Measurements from ENCODE around the gene CBX1.
"Not testable (repeated sequence)": the region's sequence is repeated elsewhere in the genome, so short reads cannot be mapped to it uniquely, and the experiment has no call there.

The CBX1 gene

DNA sequence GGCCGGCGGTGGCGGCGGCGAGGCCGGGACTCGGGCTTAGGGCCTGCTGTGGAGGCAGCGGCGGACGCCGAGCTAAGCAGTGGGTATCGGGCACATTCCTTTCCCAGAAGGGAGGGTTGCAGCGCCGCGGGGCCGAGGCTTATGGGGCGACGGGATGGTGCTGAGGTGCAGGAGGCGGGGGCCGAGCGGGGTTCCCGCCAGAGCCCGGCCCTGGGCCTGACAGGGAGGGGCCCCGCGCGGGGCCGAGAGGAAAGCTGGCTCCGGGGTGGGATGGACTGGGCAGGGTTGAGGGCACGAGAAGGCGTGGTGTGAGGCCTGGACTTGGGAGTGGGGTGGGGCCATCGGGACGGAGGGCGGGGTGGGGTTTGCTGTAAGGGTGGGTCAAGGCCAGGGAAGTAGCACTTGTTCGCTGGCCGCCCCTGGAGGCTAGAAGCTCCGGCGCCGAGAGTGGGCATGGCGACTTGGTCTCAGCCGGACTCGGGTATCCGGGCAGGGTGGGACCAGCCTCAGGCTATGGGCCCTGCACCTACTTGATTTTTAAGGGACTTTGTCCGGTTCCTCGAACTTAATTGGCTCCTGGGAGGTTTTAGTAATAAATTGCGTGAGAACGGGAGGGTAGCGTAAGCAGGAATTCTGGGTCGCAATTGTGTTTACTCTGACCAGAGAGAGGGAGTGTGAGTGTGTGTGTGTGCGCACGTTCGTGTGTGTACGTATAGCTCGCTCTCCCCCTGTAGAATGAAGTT is 52.7 kb downstream of the CBX1 start:
- no peak for DNase-seq

DNA sequence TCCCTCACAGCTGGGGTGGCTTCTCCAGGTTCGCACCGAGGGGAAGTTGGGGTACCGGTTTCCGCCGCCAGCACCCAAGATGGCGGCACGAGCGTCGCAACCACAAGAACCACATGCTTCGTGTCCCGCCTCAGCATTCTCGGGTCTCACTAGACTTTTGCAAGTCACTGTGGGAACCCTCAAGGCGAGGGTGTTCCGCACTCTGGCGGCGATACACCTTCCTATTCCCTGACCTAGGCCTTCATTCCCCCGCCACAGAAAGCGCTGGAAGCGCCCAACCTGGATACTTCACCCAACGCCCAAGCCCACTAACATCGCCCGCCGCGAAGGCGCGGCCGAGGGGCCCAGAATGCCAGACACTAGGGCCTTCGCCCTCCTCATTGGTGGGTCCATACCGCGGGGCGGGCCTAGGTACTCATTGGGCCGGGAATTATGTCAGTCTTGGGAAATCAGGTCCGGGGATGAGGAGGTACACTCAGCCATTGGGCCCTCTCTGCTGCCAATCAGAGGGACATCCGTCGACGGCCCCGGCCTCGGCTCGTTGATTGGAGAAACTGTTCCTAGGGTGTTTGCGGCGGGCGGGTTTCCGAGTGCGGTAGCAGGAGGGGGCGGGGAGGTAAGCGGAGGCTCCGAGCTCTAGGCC is 53.4 kb downstream of the CBX1 start, which contains the start of gene NFE2L1:
Gene NFE2L1, plus strand, starts transcription at position 619 of the 643 bp plus-strand sequence. CDS start 2,760 bp downstream, outside the sequence.
- DNase-seq = peak; percentile 96

DNA sequence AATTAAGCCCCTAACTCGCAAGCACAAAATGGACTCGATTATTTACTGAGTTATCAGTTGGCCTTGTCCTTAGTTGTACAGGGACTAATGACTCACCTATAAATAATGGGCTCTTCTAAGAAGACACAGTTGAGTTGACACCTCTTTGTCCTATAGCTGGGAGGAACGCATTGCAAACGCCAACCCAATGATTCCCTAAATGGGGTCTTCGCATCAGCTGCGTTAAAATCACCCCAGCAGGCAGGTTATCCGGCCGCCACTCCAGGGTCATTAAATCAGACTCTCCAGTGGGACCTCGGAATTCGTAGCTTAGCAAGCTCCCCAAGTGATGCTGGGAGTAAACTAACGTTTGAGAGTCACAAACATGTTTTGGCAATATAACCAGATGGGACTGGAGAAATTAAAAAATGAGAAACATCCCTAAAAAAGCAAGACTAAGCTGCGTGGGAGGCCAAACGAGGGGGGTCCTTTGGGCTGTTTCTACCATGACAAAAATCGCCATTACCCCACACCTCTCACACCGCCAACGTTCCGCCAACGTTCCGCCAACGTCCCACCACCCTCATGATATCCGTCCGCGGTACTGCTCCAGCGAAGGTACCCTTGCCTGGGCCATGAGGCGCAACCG is 54.1 kb downstream of the CBX1 start:
- DNase-seq = no peak

DNA sequence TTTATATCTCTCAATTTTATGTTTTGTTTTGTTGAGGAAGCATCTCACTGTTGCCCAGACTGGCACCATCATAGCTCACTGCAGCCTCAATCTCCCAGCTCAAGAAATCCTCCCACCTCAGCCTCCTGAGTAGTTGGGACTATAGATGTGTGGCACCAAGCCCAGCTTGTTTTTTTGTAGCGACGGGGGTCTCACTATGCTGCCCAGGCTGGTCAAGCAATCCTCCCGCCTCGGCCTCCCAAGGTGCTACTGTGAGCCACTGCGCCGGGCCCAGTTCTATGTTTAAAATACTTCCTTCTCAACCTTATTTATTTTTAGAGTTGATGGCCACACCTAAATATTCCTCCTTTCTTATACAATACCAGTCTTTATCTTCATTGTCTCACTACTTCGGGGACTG is 55.0 kb downstream of the CBX1 start:
- no peak for DNase-seq

DNA sequence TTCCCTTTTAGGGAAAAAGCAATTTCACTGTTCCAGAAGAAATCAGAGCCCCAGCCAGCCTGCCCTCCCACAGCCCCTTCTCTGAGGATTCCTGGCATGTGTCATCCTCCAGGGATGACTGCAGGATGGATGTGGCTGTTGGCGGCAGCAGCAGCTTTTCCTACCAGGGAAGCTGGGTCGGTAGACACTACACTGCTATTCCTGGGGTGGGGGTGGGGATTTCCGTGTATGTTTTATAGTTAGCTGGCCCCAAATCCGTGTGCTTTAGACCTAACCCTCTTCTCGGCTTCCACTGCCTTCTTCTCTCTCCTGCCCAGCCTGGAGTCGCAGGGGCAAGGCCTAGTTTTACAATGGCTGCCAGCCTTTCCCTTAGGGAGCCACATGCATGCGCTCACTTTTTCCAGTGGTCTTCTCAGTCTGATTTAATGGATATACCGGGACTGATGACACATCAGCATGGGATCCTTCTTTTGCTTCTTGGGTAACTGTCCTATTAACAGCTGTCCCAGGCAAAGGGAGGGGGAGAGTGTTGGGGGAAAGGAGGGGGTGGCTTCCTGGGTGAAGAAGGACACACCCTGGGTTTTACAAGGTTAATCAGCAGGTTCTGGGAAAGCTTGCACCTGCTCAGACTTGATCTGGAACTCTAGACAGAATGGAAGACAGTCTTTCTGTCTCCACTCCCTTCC is 55.8 kb downstream of the CBX1 start:
- DNase-seq = no peak

DNA sequence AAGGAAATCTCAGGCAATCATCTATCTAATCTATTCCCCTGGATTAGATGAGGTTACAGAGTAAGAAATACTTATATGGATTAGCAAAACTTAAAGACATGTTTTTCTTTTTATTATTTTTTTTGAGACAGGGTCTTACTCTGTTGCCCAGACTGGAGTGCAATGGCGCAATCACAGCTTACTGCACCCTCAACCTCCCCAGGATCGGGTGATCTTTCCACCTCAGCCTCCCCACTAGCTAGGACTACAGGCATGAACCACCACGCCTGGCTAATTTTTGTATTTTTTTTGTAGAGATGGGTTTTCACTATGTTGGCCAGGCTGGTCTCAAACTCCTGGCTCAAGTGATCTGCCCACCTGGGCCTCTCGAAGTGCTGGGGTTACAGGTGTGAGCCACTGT is 56.4 kb downstream of the CBX1 start:
- no peak for DNase-seq

DNA sequence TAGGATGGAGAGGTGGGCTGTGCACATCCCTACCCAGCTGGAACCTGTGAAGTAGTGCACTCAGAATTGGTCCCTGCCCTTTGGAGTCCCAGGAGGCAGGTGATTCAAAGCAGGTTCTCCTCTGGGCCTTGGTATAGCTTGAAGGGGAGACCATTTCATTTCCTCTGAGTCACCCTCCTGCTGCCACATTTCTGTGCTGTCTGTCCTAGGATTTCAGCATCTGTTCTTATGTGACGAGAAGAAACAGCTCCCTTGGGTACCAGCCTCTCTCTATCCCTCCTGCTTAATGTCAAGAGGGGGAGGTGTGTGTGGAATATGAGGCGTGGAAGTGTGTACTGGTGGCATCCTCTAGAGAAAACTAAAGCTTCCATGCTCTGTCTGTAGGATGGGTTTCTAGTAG is 58.1 kb downstream of the CBX1 start:
- DNase-seq = no peak

DNA sequence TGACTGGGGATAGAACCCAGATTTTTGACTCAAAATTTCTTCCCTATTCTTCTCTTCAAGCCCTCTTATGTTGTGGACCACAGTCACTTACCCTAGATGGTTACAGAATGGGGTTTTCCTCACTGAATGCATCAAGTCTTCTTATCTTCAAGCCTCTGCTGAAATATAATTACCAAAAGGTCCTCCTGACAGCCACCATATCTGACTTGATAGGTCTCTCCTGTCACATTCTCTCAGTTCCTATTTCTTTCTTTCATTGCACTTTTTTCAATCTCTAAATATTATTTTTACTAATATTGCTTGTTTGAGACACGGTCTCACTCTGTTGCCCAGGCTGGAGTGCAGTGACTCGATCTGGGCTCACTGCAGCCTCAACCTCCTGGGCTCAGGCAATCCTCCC is 62.6 kb downstream of the CBX1 start:
- DNase-seq = no peak

DNA sequence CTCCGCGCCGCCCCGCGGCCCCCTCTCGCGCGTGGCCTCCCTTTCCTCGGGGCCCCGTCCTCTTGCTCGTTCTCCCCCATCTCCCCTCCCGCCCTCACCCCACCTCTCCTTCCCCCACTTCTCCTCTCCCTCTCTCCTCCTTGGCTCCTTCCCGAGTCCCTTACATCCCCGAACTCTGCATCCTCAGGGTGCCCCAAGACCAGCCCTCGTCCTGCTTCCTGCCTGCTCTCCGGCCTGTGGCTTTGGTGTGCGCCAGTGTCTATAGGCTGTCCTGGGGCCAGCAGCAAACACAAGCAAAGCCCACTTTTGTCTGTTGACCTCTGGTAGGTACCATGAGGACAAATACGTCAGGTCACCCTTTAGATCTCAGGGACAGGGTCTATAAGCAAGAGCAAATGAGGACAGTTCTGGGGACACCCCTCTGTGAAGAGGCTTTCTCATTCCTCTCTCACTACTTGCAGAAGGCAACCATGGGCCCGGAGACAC is 63.4 kb downstream of the CBX1 start:
- DNase-seq = no peak

DNA sequence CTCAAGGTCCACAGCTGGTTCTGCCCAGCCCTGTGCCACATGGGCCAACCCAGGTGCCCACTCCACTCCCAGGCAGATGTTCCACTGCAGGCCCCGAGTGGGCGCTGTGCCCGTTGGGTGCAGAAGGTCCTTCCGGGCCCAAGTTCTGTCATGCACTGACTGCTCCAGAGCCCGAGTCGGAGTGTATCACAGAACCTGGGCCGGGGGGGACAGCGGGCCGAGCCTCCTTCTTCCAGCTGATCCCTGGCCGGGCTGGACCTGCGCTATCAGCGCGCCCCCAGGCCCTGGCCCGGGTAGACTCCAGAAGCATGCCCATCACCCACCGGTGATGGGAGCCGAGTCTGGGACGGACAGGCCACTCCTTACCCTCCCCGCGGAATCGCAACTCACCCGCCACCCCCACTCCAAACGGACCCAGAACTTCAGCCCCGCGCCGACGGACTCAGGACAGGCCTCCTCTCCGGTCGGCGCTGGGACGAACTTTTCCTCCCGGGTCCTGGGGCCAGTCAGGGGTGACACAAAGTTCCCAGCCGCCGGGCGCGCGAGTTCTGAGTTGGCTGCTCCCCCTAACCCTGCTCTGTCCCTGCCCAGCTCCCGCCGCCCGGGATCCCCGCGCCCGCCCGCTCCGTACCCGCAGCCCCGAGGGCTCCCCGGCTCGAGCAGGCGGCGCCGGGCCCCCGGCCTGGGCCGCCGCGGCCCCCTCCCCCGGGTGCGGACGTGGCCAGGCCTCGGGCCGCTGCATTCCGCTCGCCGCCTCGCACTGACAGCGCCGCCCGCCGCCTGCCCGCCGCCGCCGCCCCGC is 64.0 kb downstream of the CBX1 start, which contains the start of gene COPZ2:
Gene COPZ2, minus strand, starts transcription at position 762 of the 802 bp plus-strand sequence. Its CDS starts 20 bp downstream, at position 742.
- peak; percentile 64 for DNase-seq

DNA sequence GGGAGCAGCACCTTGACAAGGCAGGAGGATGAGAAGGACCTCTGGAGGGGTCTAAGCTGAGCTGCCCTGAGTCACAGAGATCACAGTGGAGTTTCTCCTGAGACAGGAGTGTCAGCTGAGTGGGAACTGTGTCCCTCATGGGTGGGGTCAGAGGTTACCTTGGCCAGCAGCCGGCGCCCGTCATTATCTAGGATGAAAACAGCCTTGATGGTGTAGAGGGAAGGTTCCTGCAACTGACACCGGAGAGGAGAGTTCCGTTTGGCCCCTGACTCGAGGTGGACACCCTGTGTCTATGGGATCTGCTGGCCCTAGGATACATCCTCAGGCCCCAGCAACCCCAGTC is 64.6 kb downstream of the CBX1 start:
- DNase-seq = no peak

DNA sequence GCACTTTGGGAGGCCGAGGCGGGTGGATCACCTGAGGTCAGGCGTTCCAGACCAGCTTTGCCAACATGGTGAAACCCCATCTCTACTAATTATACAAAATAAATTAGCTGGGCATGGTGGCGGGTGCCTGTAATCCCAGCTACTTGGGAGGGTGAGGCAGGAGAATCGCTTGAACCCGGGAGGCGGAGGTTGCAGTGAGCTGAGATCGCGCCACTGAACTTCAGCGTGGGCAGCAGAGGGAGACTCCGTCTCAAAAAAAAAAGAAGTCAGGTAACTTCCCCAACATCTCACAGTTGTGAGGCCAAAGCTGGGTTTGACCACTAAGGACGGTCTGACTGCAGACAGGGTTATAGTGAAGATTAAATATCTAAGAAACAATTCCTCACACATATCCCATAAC is 66.5 kb downstream of the CBX1 start:
- DNase-seq = not testable (repeated sequence)

DNA sequence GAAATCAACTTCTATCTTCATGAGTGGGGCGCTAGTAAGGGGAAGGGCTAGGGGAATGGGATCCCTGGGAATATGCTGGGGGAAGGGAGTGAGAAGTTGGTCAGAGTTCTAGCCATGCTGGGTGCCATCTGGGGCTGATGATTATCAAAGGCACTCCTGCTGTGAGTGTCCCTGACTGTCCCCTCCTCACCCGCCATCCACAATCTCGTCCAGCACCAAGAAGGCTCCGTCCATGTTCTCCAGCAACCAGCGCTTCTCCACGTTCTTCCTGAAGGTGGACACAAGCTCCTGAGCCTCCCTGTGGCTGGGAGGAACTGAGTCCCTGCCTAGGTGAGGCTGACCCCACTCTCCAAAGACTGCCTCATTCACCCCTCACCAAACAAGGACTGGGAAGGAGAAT is 69.3 kb downstream of the CBX1 start:
- no peak for DNase-seq

DNA sequence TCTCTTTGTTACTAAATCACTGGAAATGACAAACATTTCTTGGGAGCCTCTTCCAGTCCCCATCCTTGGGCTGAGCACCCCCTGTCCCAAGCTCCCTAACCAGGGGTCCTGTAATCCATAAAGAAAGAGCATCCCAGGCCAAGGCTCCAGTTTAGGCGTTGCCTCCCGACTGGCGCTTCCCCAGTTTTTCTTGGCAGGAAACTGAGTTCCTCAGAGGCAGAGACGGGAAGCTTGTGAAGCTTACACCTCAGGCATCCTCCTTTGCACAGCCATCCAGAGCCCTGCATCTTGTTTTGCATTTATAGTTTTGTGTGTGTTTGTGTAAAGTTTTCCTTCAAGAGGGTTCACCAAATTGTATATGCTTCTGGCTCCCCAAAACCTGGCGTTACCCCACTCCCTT is 70.7 kb downstream of the CBX1 start:
- DNase-seq = no peak

DNA sequence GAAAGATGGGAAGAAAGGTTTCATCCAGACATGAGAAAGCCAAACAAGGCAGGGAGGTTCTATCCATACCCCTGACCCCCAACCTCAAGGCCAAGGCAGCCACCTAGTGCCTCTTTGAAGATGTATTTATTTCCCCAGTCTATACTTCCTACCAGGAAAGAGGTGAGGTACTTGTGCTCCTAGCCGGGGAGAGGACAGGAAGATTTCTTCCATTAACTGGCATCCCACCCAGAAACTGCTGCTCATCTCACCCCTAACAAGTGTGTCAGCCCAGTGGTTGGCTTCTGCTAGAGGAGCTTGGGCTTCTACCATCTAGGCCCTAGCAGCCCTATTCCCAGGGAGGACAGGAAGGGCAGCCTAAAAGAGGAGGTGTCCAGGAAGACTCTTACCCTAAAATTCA is 72.5 kb downstream of the CBX1 start:
- DNase-seq = no peak

DNA sequence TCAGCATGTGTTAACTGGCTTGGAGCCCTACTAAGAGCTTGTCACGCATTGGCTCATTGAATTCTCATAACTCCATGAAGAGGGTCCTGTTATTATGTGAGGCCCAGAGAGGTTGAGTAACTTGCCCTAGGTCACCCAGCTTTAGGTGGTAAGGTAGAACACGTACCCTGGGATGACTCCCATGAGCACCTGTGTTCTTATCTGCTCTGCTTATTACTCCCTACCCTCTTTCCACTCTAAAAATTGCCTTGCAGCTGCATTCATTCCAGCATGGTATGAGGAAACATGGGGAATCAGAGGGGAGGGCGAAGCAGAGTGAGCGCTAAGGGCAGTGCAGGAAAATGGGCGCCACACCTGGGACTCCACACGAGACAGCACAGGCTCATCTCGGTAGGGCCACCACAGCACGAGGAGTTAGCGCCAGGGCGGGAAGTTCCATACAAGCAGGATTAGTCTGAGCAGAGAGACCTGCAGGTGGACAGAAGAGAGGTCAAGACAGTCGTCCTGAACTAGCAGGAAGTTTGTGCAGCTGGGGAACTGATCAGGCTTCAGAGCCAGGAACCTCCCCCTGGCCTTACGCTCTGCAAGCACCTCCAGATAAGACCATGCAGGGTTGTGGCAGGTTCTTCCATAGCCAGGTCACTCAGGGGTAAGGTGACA is 73.8 kb downstream of the CBX1 start:
- no peak for DNase-seq

DNA sequence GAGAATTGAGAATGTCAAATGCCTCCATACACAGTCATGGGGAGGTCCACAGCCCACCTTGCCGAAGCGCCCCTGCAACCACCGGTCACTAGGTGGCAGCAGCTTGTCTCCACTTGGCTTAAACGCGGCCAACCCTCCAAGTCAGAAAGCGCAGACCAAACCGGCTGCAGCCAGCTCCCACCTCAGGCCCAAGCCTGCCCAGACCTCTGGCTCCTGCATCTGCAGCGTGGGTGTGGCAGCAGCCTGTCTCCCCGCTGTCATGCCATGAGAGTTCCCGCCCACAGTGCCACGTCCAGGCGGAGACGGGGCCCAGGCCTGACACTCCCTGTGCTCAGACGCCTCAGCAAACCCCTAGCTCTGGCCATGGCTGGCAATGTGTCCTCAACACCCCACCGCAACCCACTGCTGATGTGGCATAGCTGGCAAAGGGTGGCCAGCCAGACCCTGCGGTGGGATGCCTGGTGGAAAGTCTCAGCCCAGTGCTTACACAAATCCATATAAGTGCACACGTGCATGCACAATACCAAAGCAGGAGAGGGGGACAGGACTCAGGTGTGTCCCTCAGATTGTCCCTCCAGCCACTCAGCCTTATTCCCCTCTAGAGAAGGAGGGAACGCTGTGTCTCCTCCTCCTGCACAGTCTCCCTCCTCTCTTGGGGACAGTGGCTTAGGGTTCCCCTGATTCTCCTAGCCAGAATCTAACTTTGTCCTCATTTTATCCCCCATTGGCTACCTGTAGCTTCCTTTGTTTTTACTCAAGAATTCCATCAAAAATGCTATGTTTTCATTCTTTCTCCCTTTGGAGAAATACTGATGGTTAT is 74.6 kb downstream of the CBX1 start:
- DNase-seq = peak; percentile 67

DNA sequence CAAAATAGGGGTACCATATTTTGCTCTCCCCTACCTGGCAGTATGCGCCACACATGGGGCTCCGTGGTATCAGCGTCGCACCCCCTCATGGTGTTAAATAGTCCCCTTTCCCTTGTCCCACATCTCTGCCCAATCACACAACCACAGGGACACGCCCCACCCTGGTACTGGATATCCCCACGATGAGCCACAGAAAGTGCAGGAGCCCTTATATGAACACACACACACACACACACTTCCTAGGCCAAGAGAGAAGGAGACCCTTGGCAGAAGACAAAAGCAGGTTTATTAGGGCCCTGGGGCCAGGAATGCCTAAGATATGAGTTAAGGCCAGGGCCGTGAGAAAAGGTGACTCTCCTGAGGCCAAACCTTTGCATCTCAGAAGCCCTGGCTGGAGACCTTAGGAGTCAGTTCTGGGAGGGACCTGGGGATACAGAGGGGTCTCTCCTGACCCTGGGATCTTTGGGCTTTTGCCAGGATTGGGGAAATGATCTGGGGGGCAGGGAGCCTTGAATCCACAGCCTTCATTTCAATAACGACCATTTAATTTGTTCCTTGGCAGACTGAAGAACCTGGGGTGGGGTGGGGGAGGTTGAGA is 75.3 kb downstream of the CBX1 start:
- no peak for DNase-seq

DNA sequence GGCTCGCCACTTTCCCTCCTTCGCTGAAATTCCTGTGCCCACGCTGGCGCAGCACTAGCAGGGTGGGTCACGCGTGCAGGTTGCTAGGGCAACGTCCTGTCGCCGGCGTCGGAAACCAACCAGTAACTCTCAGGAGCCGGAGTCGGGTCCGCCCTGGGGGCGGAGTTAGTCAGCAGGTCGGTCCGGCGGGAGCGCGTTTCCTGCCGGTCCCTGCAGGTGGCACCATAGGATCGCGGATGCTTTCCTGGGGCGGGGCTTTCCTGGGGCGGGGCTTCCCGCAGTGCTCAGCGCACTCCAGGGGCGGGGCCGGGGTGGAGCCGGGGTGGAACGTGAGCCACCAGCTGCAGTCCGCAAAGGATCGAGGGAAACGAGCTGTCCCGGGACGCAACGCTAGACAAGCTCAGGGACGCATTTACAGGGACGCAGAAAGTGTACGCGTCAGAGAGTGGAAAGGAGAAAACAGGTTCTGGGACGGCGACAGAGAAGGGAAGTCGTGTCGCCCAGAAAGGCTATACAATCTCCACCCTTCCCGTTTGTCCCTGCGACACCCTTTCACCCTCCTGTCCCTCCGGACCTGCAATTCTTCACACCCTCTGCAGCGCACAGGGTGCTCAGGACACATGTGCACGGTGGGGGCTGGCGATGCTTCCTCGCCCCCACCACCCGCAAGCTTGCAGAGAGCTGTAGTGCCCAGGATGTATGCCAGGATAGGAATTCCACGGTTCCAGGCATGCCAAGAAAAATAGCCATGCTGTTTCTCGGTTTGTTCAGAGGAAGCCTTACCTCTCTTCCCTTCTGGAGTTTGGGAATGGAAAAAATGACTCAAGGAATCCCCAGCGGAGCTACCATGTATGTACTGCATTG is 76.0 kb downstream of the CBX1 start:
- peak; percentile 98 for DNase-seq

Measured in activated CD4-positive, alpha-beta T cell treated with anti-CD3 and anti-CD28 coated beads, Interleukin-2, amount 50 U/mL, for 1 hour (primary cell).